C4-2B (cell line): ENCODE measurements around the gene STK4.

ENCODE experiments used
- H3K27ac ChIP-seq: fragments of 450-650 bp; 2 replicates; pipeline ENCODE4 v1.5.1; 2017
- ZFX ChIP-seq: fragments of 450-650 bp; IDR thresholded peaks from 2 replicates; pipeline ENCODE4 v1.6.1; 2017
- TF ChIP-seq, protein P1 (sequence below): fragments of 450-650 bp; conservative IDR thresholded peaks from 2 replicates; pipeline ENCODE4 v1.5.1; 2017; ENCODE audit warnings: mild to moderate bottlenecking

The STK4 gene

DNA sequence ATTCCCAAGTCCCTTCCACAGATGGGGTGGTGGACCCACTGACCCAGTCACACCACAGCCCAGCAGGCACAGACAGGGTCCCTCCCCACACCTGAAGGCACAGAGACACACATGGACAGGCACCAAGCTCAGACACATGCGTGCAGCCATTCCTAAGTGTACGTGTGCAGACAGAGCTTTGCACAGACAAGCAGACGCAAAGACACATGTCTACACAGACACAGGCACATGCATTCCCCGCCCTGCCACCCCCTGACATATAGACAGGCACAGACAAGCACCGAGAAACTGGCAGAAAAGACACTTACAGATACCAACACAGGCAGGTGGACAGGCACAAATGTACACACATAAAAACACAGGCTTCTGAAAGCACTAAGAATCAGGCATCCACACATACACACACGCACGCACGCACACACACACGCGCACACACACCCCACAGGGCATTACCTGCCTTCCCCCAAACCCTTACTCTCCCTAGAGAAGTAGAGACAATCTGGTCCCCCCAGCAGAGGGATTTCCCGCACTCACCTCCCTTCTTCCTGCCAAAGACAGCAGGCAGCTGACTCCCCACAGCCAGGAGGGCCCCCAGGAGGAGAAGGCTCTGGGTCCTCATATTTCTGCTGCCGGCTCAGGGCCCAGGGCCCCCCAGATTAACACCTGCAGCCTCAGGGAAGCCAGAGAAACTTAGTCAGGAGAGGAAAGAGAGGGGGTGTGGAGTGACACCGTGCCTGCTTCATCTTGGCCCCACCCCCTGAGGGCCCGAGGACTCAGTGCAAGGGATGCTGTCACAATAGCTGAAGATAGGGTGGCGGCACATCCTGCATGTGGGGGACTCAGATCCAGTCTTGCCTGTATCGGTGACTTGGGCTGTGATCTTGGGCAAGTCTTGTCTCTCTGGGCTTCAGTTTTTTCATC lies 148.4 kb downstream of the STK4 start, which contains the start of gene WFDC5:
TSS of gene WFDC5 (minus strand) at position 710 of the 921 bp plus-strand sequence. CDS start at position 619, 91 bp downstream.
- H3K27ac ChIP-seq = no peak within 1 kb of the TSS
- TF ChIP-seq, protein P1, sequence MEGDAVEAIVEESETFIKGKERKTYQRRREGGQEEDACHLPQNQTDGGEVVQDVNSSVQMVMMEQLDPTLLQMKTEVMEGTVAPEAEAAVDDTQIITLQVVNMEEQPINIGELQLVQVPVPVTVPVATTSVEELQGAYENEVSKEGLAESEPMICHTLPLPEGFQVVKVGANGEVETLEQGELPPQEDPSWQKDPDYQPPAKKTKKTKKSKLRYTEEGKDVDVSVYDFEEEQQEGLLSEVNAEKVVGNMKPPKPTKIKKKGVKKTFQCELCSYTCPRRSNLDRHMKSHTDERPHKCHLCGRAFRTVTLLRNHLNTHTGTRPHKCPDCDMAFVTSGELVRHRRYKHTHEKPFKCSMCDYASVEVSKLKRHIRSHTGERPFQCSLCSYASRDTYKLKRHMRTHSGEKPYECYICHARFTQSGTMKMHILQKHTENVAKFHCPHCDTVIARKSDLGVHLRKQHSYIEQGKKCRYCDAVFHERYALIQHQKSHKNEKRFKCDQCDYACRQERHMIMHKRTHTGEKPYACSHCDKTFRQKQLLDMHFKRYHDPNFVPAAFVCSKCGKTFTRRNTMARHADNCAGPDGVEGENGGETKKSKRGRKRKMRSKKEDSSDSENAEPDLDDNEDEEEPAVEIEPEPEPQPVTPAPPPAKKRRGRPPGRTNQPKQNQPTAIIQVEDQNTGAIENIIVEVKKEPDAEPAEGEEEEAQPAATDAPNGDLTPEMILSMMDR = no peak

DNA sequence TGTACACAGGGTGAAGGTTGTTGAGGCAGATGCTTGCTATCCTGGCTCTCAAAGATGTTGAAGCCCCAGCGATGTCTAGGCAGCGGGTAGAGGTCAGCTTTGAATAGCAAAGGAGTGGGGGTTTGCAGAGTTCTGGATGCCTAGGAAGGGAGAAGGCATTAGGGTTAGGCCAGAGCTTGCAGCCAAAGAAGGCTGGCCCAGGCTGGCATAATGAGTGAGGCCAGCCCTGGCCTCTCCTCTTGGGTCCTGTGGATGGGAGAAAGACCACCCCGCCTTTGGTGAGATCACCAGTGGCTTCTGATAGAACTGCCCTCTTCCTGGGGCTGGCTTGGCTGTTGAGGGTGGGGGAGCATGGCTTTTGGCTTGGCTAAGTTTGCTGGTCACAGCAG lies 149.1 kb downstream of the STK4 start:
- TF ChIP-seq, protein P1 = no peak
- no peak for TF ChIP-seq ZFX
- no peak overlapping the region for H3K27ac ChIP-seq

DNA sequence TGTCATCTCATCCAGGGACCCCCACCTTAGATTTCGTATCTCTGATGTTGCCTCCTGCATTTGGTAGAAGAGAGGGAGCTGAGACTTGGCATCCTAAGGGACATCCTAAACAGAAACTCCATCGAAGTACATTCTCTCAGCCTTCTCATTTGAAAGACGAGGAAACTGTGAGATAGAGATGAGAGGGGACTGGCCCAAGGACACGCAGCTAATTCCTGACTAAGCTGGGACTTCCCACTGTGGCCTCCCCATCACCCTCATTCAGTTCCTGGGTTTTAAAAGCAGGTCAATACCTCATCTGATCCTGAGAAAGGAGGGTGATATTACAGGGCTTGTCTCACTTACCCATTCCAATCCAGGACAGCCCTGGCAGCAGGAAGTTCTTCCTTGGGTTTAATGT lies 149.5 kb downstream of the STK4 start:
- TF ChIP-seq ZFX = no peak
- TF ChIP-seq, protein P1 = no peak
- H3K27ac ChIP-seq = no peak overlapping the region

DNA sequence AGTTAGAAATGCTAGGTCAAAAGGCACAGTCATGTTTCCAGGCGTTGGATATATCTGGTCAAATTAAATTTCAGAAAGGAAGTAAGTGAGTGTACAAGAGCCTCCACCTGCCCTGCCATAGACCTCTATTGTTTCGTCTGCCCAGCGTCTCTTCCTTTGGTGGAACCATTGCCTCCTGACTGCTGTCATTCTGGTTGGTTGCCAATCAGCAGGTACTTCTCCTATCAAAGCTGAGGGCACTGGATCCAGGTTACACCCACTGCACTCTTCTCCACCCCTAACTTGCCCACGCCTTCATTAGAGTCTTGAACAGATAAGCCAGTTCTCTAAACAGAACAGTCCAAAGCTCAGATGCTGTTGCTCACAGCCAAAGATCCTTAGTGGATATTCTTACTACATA lies 151.3 kb downstream of the STK4 start:
- TF ChIP-seq, protein P1 = no peak
- TF ChIP-seq ZFX = no peak
- H3K27ac ChIP-seq = no peak overlapping the region

DNA sequence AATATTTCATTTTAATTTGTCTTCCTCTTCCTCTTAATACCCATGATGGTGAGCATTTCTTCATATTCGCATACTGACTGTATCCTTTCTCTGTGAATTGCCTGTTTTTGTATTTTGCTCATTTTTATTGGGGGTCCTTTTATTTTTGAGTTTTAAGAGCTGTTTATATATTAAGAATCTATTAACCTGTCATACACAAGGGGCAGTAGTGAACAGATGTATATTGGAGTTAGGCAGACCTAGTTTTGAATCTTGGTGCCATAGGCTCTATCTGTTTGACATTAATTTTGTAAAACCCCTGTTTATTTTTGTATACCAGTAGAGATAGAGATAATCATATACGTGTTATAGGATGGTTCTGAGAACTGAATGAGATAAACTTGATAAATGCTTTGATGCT lies 151.7 kb downstream of the STK4 start:
- no peak for TF ChIP-seq ZFX
- TF ChIP-seq, protein P1 = peak; percentile 36
- H3K27ac ChIP-seq = no peak overlapping the region

DNA sequence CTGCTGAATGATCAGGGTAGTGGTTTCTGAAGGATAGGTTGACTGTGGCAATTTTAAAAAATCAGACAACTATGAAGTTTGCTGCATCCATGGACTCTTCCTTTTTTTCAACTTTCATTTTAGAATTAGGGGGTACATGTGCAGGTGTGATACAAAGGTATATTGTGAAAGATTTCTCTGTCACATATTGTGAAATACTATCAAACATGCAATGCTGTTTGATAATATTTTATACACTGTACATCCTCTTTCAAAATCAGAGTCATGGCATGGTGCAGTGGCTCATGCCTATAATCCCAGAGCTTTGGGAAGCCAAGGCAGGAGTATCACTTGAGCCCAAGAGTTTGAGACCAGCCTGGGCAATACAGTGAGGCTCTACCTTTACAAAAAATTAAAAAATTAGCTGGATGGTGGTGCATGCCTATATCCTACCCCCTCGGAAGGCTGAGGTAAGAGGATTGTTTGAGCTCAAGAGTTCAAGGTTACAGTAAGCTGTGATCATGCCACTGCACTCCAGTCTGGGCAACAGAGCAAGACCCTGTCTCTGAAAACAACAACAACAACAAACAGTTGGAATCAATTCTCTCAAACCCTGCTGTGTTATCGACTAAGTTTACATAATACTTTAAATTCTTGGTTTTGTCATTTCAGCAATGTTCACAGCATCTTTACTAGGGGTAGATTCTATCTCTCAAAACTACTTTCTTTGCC lies 153.4 kb downstream of the STK4 start:
- no peak for TF ChIP-seq ZFX
- TF ChIP-seq, protein P1 = no peak

DNA sequence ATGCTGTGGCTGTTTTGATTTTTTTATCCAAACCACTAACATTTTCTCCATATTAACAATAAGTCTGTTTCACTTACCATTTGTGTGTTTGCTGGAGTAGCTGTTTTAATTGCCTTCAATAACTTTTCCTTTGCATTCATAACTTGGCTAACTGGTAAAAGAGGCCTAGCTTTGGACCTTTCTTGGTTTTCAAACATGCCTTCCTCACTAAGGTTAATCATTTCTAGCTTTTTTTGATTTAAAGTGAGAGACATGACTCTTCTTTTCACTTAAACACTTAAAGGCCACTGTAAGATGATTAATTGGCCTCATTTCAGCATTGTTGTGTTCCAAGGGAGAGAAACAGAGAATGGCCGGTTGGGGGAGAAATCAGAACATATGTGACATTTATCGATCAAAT lies 155.1 kb downstream of the STK4 start:
- no peak for TF ChIP-seq ZFX
- TF ChIP-seq, protein P1 = no peak
- H3K27ac ChIP-seq = no peak overlapping the region

More for the DNA sequence above, 153.4 kb downstream of the STK4 start:
- H3K27ac ChIP-seq = no peak overlapping the region
